ENCODE results near the gene TMEM247.
A peak's percentile ranks its signal among the peaks of the same experiment; 100 is the strongest.
"Not testable (repeated sequence)": the region's sequence is repeated elsewhere in the genome, so short reads cannot be mapped to it uniquely, and the experiment has no call there.

Gene TMEM247

GRCh38 chr2:46458763-46459500 is 20.4 kb upstream of the TMEM247 start:
- DNase-seq (ENCODE audit: extremely low read depth in 1 of 2, low read depth in 1 of 2) = no peak

DNA sequence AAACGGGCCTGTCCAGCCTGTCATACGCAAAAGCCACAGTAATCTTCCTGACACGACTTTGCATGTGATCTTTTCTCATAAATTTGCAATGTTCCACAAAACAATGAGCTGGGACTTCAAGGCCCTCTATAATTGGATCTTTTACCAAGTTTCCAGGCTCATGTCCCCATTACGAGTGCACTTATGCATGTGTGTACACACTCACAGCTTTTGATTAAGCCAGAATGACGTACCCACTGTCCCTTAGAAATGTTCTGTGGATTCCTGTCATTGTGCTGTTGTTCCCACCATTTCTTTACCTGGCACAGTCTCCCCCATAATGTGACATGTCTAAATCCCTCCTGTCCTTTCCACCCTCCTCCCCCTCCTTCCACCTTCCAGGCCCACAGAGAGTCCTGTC is 19.7 kb upstream of the TMEM247 start:
- DNase-seq (ENCODE audit: extremely low read depth in 1 of 2, low read depth in 1 of 2) = no peak

DNA sequence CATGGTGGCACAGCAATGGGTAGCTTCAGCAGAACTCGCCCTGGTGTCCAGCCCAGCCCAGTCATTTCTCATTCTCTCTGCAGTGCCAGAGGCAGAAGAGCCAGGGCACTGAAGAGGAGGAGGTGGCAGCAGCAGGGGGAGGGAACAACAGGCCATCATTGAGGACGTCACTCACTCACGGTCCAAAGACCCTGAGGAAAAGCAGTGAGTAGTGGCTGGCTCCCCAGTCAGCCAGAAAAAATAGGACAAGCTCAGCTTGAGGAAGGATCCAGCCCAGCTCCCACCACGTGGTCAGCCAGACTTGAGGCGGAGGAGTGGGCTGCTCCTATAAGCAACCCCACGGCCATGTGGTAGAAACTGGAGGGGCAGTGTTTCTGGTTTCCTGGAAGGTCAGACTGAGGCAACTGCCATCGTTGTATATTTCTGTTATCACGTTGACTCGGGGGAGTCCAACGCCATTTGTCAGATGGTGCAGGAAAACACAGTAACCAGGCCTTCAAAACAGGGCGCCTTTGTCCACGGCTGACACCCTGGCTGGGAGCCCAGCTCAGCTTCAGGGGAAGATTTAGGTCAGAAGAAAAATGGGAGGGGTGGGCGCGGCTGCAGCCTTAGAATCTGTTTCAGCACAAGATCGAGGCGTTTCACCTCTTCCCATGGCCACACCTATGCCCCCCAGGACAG is 19.0 kb upstream of the TMEM247 start:
- no peak for DNase-seq (ENCODE audit: extremely low read depth in 1 of 2, low read depth in 1 of 2)

DNA sequence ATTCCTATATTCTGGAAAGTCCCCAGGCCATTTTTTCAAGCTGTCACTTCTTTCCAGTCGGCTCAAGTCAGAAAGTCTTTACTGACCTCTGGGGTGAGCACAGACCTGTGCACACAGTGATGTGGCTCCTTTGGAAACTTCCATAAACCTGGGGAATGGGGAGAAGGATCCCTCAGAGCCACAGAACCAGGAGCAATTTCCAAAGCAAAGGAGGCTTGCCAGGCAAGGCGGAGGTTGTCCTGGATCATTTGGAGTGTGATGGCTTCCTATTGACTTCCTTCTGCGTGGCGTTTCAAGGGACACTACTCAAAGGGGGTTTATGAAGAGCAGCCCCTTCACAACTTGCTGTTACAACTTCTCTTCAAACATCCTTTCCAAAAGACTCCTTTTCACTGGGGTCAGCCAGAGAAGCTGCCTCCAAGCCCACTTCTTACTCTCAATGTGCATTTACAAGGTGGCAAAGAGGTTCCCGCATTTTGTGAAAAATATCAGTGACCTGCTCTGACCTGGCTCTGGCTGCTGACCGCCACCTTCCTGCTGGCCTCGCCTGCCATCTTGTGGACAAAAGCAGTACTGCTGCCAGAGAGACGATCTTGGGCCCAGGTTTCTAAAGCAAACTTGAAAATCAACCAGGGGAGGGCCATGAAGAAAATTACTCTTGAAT is 18.2 kb upstream of the TMEM247 start:
- DNase-seq (ENCODE audit: extremely low read depth in 1 of 2, low read depth in 1 of 2) = peak; percentile 37 to 58

- no peak for DNase-seq (ENCODE audit: extremely low read depth in 1 of 2, low read depth in 1 of 2)
These were observed 17.6 kb upstream of the TMEM247 start for GRCh38 chr2:46461709-46462171.

GRCh38 chr2:46462936-46463335 is 16.4 kb upstream of the TMEM247 start:
- no peak for DNase-seq (ENCODE audit: extremely low read depth in 1 of 2, low read depth in 1 of 2)

DNA sequence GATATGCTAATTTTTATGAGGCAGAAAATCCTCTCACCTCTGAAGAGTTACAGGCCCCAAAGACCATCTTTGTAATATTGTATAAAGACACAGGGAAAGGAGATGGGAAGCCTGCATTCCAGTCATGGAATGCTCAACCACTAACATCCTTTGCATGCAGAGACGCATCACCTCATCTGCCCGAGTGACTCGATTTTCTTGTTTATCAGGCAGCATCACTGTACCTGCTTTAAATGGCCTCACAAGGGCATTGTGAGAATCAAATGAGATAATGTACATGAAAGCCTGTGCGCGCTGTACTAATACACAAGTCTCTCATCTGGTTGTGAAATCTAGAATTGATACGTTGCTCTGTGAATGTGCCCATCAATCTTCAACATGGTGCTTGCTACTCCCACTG is 10.2 kb upstream of the TMEM247 start:
- DNase-seq (ENCODE audit: extremely low read depth in 1 of 2, low read depth in 1 of 2) = no peak

GRCh38 chr2:46469700-46470099 is 9.7 kb upstream of the TMEM247 start:
- DNase-seq (ENCODE audit: extremely low read depth in 1 of 2, low read depth in 1 of 2) = no peak

- DNase-seq (ENCODE audit: extremely low read depth in 1 of 2, low read depth in 1 of 2) = no peak
These were observed 9.2 kb upstream of the TMEM247 start for GRCh38 chr2:46470114-46470628.

DNA sequence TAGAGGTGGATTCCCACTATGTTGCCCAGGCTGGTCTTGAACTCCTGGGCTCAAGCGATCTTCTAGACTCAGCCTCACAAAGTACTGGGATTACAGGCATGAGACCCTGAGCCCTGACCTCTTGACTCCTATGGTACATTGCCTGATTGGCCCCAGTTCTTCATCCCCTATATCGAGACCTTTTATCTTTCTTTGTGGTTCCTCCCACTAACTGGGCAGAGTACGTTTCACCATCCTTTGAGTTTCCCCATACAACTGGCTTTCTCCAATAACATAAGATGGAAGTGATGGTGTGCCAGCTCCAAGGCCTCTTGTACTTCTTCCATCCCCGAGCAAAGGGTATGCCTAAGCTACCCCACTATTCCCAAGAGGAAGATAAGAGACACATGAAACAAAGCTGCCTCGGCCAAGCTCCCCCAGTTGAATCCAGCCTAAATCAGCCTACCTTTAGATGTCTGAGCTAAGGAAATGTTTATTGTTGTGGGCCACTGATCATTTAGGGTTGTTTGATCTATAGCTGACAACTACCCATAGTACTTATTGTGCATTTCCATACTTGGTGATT is 8.3 kb upstream of the TMEM247 start:
- DNase-seq (ENCODE audit: extremely low read depth in 1 of 2, low read depth in 1 of 2) = no peak

DNA sequence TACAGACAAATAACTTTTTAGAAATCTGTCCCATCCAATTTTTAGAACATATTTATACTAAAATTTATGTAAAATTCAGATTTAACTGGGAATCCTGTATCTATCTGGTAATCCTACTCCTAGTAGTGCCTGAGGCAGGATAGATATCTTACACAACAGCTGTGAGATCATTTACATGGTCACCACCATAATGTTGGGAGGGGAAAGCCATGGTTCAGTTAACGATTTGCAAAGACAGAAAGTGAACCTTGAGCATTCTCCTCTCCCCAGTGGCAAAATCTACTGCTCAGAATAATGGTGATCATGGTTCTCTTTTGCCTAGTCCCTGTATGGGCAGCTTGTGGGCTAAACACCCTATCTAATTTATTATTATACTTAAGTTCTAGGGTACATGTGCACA is 7.7 kb upstream of the TMEM247 start:
- DNase-seq (ENCODE audit: extremely low read depth in 1 of 2, low read depth in 1 of 2) = no peak

DNA sequence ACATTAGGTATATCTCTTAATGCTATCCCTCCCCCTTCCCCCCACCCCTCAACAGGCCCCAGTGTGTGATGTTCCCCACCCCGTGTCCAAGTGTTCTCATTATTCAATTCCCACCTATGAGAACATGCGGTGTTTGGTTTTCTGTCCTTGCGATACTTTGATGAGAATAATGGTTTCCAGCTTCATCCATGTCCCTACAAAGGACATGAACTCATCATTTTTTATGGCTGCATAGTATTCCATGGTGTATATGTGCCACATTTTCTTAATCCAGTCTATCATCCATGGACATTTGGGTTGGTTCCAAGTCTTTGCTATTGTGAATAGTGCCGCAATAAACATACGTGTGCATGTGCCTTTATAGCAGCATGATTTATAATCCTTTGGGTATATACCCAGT is 7.2 kb upstream of the TMEM247 start:
- not testable (repeated sequence) for DNase-seq (ENCODE audit: extremely low read depth in 1 of 2, low read depth in 1 of 2)

- not testable (repeated sequence) for DNase-seq (ENCODE audit: extremely low read depth in 1 of 2, low read depth in 1 of 2)
These were observed 1.9 kb upstream of the TMEM247 start for GRCh38 chr2:46477462-46477861.

DNA sequence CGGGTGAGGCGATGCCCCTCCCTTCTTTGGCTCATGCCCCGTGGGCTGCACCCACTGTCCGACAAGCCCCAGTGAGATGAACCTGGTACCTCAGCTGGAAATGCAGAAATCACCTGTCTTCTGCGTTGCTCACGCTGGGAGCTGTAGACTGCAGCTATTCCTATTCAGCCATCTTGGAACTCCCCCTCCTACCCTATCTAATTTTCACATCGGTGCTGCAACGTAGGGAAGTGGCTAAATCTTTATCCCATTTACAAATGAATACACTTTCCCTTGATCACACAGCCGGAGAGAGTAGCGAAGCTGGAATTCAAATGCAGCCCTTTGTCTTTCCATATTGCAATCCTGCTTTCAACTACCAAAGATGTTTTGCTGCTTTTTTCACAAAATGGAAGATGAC is 1.4 kb upstream of the TMEM247 start:
- no peak for DNase-seq (ENCODE audit: extremely low read depth in 1 of 2, low read depth in 1 of 2)

DNA sequence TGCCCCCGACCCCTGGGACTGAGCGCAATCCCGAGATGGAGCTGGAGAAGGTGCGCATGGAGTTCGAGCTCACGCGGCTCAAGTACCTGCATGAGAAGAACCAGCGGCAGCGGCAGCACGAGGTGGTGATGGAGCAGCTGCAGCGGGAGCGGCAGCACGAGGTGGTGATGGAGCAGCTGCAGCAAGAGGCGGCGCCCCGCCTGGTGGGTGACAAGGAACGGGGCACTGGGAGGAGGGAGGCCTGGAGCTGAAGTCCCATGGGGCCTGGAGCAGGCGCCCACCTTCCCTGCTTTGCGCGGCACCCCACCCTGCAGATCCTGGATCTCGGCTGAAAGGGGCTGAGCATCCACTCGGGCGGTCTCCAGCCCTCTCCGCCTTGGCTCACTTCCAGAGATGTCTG is 1.2 kb downstream of the TMEM247 start:
- DNase-seq (ENCODE audit: extremely low read depth in 1 of 2, low read depth in 1 of 2) = no peak

DNA sequence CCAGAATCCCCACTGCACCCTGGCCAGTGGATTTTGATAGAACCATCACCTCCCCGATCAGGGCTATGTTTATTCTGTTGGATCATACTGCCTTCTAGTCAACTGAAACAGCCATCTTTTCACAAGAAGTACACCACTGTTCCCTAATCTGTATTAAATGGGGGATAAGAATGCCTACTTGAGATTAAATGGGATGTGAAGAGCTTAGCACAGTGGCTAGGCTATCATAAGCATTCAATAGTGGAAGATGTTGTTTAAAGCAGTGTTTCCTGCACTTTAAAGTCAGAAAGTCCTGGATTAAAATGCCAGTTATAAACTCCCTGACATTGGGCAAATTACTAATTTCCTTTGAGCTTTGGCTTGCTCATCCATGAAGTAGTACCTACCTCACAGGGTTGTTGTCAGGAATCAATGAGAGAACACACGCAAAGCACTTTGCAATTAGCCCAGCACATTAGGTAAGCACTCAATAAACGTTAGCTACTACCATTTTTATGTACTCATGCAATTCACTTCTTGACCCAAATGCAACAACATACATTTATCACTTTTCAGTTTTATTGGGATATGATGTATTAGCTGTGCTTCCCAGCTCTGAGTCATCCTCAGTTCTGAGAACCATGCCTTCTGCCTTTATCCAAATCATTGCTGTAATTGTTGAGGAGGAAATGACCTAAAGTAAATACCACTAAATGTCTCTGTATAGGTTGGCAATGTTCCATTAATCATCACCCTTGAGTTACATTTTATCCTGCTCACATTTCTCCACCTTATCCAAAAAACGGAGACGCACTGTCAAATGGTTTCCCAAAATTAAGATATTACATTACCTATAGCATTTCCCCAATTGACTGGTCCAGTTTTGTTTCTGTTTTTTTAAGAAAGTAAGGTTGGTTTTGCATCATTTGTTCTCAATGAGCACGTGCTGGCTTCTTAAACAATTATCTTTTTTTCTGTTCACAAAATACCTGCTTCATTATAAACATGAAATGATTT is 2.1 kb downstream of the TMEM247 start:
- no peak for DNase-seq (ENCODE audit: extremely low read depth in 1 of 2, low read depth in 1 of 2)

DNA sequence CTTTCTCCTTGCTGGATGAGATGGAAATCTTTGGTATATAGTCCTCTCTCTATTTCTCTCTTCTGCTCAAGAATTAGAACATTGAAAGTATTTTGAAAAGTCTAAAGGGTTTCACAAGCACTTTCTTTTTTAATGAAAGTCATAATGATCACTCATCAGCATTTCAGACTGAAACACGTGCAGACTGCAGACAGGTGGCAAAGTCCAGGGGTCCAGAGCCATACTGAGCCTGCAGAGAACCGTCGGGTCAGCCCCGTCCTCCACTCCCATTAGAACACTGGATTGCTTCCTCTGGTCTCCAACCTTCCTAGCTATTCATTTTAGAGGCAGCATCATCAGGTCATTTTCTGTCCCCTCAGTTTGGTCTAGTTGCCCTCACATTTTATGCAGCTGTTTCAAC is 3.1 kb downstream of the TMEM247 start:
- no peak for DNase-seq (ENCODE audit: extremely low read depth in 1 of 2, low read depth in 1 of 2)

GRCh38 chr2:46485002-46485401 is 5.6 kb downstream of the TMEM247 start:
- no peak for DNase-seq (ENCODE audit: extremely low read depth in 1 of 2, low read depth in 1 of 2)

DNA sequence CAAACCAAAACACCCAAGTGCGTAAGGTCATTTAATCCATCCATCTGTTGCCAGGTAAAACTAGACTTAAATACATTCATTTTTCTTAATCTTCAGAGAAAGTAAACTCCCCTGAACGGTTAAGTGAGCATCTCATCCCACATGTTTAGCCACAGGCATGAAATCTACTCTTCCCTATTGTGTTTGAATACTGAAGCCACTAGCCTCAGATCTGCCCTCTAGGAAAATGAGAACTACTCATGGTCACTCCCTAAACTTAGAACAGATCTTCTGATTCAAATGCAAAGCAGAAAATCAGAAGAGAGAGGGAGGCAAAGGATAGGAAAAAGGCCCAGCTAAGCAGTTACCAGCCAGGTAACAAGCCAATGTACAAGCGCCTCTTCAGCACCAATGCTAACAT is 7.1 kb downstream of the TMEM247 start:
- DNase-seq (ENCODE audit: extremely low read depth in 1 of 2, low read depth in 1 of 2) = no peak

DNA sequence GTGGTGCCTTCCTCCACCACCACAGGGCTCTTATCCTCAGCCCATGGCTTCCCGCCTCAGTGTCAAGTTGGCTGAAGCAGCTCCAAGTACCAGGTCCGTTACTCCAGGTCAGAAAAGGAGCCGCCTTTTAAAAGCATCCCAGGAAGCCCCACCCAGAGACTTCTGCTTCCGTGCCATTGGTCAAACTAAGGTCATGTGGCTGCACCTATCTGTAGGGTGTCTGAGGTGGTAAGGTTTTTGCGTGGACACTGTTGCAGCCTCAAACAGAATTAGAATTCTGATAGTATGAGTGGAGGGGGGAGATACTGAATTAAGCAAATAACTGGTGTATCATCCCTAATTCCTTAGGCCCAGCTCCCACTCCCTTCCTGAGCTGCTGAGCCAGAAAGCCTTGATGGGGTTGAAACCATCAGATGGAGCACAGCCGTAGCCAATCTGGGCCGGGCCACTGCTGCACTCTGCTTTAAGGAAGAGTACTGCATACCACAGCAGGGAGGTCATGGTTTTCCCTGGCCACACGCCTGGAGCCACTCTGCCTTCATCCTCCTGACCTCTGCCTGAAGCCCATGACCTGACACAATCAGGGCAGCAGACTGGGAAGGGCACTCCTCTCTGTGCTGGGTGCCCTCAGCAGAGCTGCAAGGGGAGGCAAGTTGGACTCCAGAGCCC is 8.4 kb downstream of the TMEM247 start:
- DNase-seq (ENCODE audit: extremely low read depth in 1 of 2, low read depth in 1 of 2) = no peak

Measured in activated CD8-positive, alpha-beta memory T cell treated with anti-CD3 and anti-CD28 coated beads for 1 hour (primary cell).